ENCODE results near the gene TEAD1. TPM values are rescaled to one million over a fixed set of nuclear protein-coding genes. Genes with fewer than 3 reads are reported as not detected.

The TEAD1 gene
- total and polyA plus RNA-seq, 9 of the 15 experiments (the other 6 are each of a cell fraction or from before 2014, with no cell fraction given) = 1.7 to 17.7 (median 10.8) TPM

- no peak for TF ChIP-seq ZBTB9 (CRISPR knock-in tag; IDR thresholded peaks at IDR 0.05)
- TF ChIP-seq CREB5 (CRISPR knock-in tag; IDR thresholded peaks at IDR 0.05) = no peak
- no peak for TF ChIP-seq ARNT (IDR thresholded peaks at IDR 0.05)
- TF ChIP-seq ZNF696 (CRISPR knock-in tag; conservative IDR thresholded peaks at IDR 0.05) = no peak
- no peak for TF ChIP-seq ZNF778 (CRISPR knock-in tag; IDR thresholded peaks at IDR 0.05)
- 0 out of 2 replicates have a peak, but pooled peaks have one; percentile 30 for TF ChIP-seq POLR2G (IDR thresholded peaks at IDR 0.05; ENCODE audit: low read depth, low read length)
- TF ChIP-seq ZNF354B (CRISPR knock-in tag; IDR thresholded peaks at IDR 0.05) = no peak
- TF ChIP-seq TFAP4 (CRISPR knock-in tag; IDR thresholded peaks at IDR 0.05; ENCODE audit: borderline replicate concordance) = no peak
- no peak for TF ChIP-seq ZFPM2 (CRISPR knock-in tag; IDR thresholded peaks at IDR 0.05)
- no peak for TF ChIP-seq CAMTA2 (CRISPR knock-in tag; conservative IDR thresholded peaks at IDR 0.05)
- no peak for TF ChIP-seq ZNF76 (CRISPR knock-in tag; IDR thresholded peaks at IDR 0.05; ENCODE audit: borderline replicate concordance)
- no peak for TF ChIP-seq ZNF217 (CRISPR knock-in tag; IDR thresholded peaks at IDR 0.05)
- TF ChIP-seq CLOCK (CRISPR knock-in tag; IDR thresholded peaks at IDR 0.05; ENCODE audit: borderline replicate concordance) = no peak
- no peak for TF ChIP-seq SMARCA5 (IDR thresholded peaks at IDR 0.05)
- no peak for TF ChIP-seq ZNF23 (CRISPR knock-in tag; IDR thresholded peaks at IDR 0.05)
- no peak for TF ChIP-seq CXXC5 (CRISPR knock-in tag; IDR thresholded peaks at IDR 0.05)
- TF ChIP-seq TCF15 (CRISPR knock-in tag; IDR thresholded peaks at IDR 0.05) = no peak
- TF ChIP-seq TCF3 (CRISPR knock-in tag; IDR thresholded peaks at IDR 0.05) = peak; percentile 71
- no peak for TF ChIP-seq FOXP4 (CRISPR knock-in tag; IDR thresholded peaks at IDR 0.05; ENCODE audit: borderline replicate concordance)
- TF ChIP-seq BRD9 (IDR thresholded peaks at IDR 0.05; ENCODE audit: low read depth, partially characterized antibody) = no peak
Observed at GRCh38 chr11:12764187-12764914, 90.1 kb downstream of the TEAD1 start (continued).
